ENCODE results near the gene TASOR2. TPM values are rescaled to one million over a fixed set of nuclear protein-coding genes. Genes with fewer than 3 reads are reported as not detected.

Gene TASOR2
- total and polyA plus RNA-seq, 9 of the 15 experiments (the other 6 are each of a cell fraction or from before 2014, with no cell fraction given) = 12.7 to 75.3 (median 52.3) TPM

GRCh38 chr10:5684318-5684970 lies at the start of gene TASOR2 (continued):
- no peak for TF ChIP-seq ZNF318 (IDR thresholded peaks at IDR 0.05; ENCODE audit: borderline replicate concordance in 1 of 2, low read depth in 1 of 2)
- TF ChIP-seq HCFC1 (IDR thresholded peaks at IDR 0.05; ENCODE audit: low read depth, low read length) = no peak
- peak; percentile 62; the same call in 1 of the 2 replicates for TF ChIP-seq EHMT2 (IDR thresholded peaks at IDR 0.05)
- no peak for TF ChIP-seq ZNF184 (CRISPR knock-in tag; IDR thresholded peaks at IDR 0.05)
- no peak for TF ChIP-seq SMARCC2 (IDR thresholded peaks at IDR 0.05; ENCODE audit: low read depth)
- TF ChIP-seq NCOA1 (IDR thresholded peaks at IDR 0.05; ENCODE audit: low read depth) = peak; percentile 33; the same call in 1 of the 2 replicates
- no peak for TF ChIP-seq ARID3A (IDR thresholded peaks at IDR 0.05; ENCODE audit: borderline replicate concordance, low read depth, low read length)
- 0 out of 2 replicates have a peak, but pooled peaks have one; percentile 29 for TF ChIP-seq DDX20 (tag; IDR thresholded peaks at IDR 0.05; ENCODE audit: low read depth)
- TF ChIP-seq ZNF316 (IDR thresholded peaks at IDR 0.05) = no peak
- TF ChIP-seq WHSC1 (IDR thresholded peaks at IDR 0.05; ENCODE audit: low read length) = no peak
- 0 out of 2 replicates have a peak, but pooled peaks have one; percentile 15 for TF ChIP-seq PHTF2 (CRISPR knock-in tag; IDR thresholded peaks at IDR 0.05)
- no peak for TF ChIP-seq CEBPZ (IDR thresholded peaks at IDR 0.05; ENCODE audit: borderline replicate concordance, low read depth, low read length)
- peak; percentile 54; the same call in 1 of the 2 replicates for TF ChIP-seq ETV1 (tag; conservative IDR thresholded peaks at IDR 0.05; ENCODE audit: low read depth)
- TF ChIP-seq ARID2 (IDR thresholded peaks at IDR 0.05) = no peak
- peak; percentile 99 for TF ChIP-seq LCOR (CRISPR knock-in tag; IDR thresholded peaks at IDR 0.05)

Data from K562 (cell line).